Gastroesophageal sphincter (tissue), 3 donors: ENCODE measurements around the gene PSPH.

ENCODE experiments used
- CTCF ChIP-seq, 4 experiments: fragments of 200-600 bp in 2 of 4; fragments of 450-650 bp in 2 of 4; sonication (generic) in 1 of 4; IDR thresholded peaks; one replicate each; pipeline ENCODE4 v1.5.1; 2017 to 2019; ENCODE audit warnings: antibody characterized with exemption in 4 of 4, mild to moderate bottlenecking in 2 of 4, moderate library complexity in 2 of 4
- EP300 ChIP-seq: sonication (generic); formaldehyde crosslinking; IDR thresholded peaks from one replicate; pipeline ENCODE4 v1.6.1; 2017; ENCODE audit warnings: antibody characterized with exemption, mild to moderate bottlenecking
- POLR2A ChIP-seq, 2 donors: fragments of 450-650 bp; IDR thresholded peaks; one replicate each; pipeline ENCODE4 v1.6.1; 2017; ENCODE audit warnings: antibody characterized with exemption in 2 of 2, mild to moderate bottlenecking in 2 of 2, moderate library complexity in 1 of 2
- POLR2AphosphoS5 ChIP-seq: sonication (generic); formaldehyde crosslinking; IDR thresholded peaks from one replicate; pipeline ENCODE4 v1.6.1; 2017; ENCODE audit warnings: antibody characterized with exemption

GRCh38 chr7:55975988-55976633, 75.1 kb downstream of the PSPH start:
- TF ChIP-seq CTCF (IDR thresholded peaks at IDR 0.05) (no peak), POLR2A (IDR thresholded peaks at IDR 0.05) (no peak), POLR2AphosphoS5 (no peak), EP300 (no peak)
